HG03558 (cell line): ENCODE measurements around the gene OPN3.

ENCODE experiments used
- ATAC-seq: cut with Tn5 transposase; IDR thresholded peaks from one replicate; pipeline ENCODE4 v1.9.1; 2021; ENCODE audit warnings: moderate number of reproducible peaks; ENCODE audit not compliant: unreplicated experiment; ENCODE audit errors: extremely low read depth

OPN3 gene

DNA sequence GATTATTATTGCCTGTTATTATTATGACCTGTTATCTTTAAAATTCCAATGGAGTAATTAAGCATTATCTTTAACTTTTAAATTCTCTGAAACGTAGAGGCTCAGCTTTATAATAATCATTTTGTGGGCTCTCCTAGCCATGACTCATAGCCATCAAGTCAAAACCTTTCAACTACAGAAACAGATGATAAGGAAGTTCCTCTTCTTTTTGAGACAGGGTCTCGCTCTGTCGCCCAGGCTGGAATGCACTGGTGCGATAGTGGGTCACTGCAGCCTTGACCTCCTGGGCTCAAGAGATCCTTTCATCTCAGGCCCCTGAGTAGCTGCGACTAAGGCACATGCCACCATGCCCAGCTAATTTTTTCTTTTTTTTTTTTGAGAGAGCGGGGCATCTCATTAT lies 43.5 kb downstream of the OPN3 start:
- no peak for ATAC-seq

DNA sequence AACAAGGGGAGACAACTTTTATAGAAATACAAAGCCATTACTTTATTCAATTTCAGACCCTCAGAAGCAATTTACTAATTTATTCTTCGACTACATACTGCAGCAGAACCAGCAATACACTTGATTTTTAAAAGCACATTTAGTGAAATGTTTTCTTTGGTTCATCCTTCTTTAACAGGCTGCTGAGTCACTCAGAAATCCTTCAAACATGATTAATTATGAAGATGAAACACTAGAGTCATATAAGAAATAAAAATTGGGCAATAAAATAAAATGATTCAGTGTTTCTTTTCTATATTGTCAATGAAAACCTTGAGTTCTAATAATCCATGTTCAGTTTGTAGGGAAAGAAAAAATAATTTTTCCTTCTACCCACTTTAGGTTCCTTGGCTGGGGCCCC lies 47.0 kb downstream of the OPN3 start:
- no peak for ATAC-seq

DNA sequence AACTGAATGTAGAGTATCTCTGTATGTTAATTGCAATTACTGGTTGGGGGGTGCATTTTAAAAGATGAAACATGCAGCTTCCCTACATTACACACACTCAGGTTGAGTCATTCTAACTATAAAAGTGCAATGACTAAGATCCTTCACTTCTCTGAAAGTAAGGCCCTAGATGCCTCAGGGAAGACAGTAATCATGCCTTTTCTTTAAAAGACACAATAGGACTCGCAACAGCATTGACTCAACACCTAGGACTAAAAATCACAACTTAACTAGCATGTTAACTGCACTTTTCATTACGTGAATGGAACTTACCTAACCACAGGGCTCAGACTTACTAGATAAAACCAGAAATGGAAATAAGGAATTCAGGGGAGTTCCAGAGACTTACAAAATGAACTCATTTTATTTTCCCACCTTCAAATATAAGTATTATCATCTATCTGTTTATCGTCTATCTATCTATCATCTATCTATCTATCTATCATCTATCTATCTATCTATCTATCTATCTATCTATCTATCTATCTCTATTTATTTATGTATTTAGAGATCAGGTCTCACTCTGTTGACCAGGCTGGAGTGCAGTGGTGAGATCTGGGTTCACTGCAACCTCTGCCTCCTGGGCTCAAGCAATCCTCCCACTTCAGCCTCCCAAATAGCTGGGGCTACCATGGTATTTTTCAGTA lies 47.8 kb downstream of the OPN3 start:
- ATAC-seq: peak; percentile 69

- no peak for ATAC-seq
Measured at GRCh38 chr1:241591736-241592135, 48.4 kb downstream of the OPN3 start.

GRCh38 chr1:241591317-241591716 lies 48.9 kb downstream of the OPN3 start:
- ATAC-seq: no peak

DNA sequence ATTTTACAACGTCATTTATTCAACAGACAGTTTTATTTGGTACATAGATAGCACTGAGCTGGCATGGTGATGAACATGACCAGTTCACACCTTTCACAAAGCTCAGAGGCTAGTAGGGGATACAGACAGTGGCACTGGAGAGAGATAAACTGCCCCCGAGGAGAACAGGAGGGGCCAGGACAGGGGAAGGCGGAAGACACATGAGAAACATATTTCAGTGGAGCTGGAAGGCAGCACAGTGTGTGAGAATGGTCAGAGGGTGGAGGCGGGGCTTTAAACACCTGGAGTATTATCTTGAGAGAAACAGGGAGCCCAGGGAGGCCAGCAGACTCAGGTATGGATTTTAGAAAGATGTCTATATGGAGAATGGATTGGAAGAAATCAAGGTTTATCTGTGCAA lies 49.5 kb downstream of the OPN3 start:
- no peak for ATAC-seq

GRCh38 chr1:241589521-241589920 lies 50.6 kb downstream of the OPN3 start:
- ATAC-seq: no peak

DNA sequence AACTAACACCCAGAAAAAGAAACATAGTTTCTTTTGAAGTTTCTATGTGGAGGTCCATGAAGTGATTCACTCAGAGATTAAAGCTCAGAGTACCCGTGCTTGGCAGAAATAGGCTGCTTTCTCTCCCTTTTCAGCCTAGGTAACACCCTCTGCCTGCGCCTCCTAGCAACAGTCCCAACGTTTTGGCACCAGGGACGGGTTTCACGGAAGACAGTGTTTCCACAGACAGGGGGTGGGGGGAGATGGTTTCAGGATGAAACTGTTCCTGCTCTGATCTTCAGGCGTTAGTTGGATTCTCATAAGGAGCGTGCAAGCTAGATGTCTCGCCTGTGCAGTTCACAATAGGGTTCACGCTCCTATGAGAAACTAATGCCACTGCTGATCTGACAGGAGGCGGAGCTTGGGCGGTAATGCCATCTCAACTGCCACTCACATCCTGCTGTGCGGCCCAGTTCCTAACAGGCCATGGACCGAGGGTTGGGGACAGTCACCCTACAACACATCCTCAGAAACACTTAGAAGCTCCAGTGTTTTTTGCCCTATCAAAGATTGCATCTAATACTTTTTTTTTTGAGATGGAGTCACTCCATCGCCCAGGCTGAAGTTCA lies 53.2 kb downstream of the OPN3 start:
- no peak for ATAC-seq

DNA sequence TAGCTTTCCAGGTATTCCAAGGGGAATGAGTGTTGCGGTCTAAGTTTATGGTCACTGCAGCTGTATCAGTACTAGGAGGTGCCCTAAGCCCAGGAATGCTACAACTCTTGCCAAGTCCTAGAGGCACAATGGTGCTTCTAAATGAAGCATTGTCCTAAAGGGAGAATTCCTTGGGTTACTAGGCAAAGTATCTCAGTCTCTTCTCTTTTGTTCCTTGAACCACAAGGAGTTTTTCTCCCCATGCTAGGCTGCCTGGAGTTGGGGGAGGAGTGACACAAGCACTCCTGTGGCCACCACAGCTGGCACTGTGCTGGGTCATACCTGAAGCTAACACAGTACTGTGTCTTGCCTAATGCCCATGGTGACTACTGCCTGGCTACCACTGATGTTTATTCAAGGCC lies 57.2 kb downstream of the OPN3 start:
- no peak for ATAC-seq

DNA sequence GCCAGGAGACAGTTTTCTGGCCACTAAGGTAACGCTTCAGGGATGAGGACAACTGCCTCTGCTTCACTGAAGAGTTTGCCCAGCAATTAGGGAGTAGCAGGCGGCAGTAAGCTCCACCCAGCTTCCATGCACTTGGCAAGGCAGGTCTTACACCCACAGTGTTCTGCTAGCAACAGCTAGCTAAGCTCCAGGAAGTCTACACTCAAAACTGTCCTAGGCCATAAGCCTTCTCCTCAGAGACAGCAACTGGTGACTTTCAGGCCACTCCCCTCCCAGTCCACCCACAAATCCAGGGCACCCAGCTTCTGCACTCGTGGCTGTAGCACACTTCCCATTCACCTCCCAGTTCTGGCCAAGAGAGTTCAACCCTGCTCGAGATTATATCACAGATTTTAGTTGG lies 60.7 kb downstream of the OPN3 start:
- ATAC-seq: no peak

DNA sequence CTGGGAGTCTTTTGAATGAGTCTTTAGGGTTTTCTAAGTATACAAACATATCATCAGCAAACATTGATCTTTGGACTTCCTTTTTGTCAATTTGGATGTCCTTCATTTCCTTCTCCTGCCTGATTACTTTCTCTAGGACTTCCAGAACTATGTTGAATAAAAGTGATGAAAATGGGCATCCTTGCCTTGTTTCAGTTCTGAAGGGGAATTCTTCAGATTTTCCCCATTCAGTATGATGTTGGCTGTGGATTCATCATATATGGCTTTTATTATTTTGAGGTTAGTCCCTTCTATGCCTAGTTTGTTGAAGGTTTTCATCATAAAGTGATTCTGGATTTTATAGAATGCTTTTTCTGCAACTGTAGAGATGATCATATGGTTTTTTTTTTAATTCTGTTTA lies 66.0 kb downstream of the OPN3 start:
- ATAC-seq: no peak

GRCh38 chr1:241569848-241570247 lies 70.3 kb downstream of the OPN3 start:
- no peak for ATAC-seq

DNA sequence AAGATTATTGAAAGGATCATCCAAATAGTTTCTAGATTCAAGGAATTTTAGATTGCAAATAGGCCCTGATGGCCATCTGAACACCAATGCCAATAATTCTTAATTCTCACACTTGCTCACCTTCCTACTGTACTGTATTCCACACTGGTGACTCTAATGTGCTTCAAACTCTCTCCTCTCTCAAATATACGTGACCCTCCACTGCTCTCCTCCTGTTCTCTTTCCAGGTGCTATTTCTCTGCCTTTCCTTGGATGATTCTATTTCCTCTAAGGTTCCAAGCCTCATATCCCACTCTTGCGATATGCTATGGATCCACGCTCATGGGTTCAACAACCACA lies 79.4 kb downstream of the OPN3 start:
- ATAC-seq: no peak

DNA sequence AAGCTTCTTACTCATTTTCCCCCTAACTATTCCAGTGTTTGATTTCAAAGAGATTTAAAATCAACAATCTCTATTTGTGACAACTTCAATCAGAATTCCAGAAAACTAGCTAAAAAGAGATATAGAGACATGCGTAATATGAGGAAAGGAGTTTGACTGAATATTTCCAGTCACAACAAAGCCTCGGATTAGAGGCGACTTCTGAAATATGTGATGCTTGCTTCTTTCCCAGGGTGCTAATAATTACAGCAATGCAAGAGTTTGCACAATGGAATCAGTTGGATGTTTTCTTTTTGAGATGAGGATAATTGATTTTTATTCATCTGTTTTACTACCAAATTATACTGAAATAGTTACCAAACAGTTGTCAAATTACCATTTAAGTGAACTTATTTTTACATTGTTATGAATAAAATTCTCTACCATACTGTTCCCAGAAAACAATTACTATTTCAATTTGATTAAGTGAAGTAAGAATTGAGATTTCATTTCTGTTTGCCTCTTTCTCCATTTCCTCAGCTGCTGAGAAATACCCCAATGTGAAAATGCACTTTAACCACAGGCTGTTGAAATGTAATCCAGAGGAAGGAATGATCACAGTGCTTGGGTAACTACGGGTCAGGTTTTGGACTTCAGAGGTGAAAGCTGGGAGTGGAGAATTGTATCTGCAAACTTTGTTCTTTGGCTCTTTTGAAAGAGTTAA lies 79.9 kb downstream of the OPN3 start:
- no peak for ATAC-seq

GRCh38 chr1:241557551-241558193 lies 82.5 kb downstream of the OPN3 start:
- ATAC-seq: no peak

DNA sequence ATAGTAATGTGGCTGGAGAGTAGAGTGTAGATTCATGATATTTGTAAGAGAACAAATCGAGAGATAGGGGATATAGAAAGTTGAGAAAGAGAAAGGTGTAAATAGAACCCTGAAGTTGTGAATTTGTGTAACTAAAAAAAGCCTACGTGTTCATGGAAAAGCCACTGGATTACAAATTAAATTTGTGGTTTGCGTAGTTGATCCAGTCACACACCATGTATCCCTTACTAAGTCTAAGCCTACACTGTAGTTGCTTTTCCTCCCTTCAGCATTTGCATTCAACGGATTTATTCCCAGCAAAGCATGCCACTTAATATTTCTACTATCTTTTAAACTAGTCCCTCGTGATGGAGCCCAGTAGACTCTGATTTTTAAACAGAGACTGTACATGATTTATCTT lies 83.1 kb downstream of the OPN3 start:
- no peak for ATAC-seq

- ATAC-seq: no peak
Measured at GRCh38 chr1:241555526-241555925, 84.6 kb downstream of the OPN3 start.

DNA sequence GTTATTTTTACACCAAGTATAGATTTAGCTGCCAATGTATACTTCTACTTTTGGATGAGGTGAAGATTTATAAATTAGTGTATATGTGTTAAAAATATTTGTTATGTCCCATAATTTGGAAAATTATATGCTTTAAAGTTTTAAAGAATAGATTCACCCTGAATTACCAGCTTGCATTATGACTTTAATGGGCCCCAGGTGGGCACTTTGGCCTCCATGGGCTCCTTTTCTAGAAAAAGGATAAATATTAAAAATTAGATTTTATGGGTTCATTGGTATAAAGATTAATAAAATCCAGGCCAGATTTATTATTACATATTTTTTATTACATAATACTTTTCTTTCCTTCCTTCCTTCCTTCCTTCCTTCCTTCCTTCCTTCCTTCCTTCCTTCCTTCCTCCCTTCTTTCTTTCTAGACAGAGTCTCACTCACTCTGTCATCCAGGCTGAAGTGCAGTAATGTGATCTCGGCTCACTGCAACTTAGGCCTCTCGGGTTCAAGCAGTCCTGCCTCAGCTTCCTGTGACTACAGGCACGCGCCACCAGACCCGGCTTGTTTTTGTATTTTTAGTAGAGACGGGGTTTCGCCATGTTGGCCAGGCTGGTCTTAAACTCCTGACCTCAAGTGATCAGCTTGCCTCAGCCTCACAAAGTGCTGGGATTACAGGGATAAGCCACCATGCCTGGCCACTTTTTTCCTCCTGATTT lies 86.1 kb downstream of the OPN3 start:
- ATAC-seq: no peak

DNA sequence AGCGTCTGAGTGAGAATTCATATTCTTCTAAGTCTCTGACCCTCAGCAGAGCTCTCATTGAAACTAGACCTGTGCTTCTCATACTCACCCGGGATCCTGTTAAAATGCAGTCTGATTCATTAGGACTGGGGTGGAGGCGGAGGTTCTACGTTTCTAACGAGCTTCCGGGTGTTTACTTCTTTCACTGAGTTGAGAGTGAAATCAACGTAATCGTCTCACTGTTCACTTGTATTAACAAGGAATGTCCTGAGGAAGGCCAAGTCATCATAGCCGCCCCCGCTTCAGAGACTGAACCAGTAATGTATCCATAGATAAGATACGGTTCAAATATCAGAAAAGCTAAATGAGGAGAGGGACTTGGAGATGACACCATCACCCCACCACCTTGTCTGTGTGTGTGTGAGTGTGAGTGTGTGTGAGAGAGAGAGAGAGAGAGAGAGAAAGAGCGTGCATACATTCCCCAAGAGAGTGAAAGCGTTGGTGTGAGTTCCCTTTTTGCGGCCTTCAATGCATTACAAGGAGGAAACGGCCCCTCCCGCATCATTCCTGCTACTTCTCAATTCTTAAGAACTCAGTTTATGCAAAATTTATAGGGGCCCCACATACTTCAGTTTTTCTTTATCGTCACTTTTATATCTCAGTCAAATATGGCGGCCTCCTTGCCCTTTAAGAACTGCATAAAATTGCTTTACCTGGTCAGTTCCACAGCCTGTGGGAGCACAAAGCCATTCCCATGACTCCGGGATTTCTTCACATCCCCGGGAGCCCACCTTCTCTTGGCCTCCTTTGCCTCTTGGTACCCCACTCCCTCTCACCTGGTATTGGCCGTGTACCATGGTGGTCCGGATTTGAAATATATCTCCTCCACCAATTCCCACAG lies 88.2 kb downstream of the OPN3 start:
- ATAC-seq: no peak

DNA sequence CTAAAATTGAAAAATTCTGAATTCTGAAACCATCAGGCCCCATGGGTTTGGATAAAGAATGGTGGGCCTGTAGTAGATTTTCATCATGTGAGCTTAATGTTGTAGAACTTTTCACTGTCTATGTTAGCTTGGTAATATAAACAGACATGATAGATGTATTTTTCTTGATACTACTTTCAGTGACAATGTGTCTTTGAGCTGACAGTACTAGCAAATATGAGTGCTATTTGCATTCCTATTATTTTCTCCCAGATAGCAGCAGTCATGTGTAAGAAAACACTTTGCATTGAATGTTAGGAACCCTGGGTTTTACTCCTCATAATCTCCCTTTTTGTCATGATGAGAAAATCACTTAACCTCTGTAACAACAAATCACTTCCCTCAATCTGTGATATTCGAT lies 89.9 kb downstream of the OPN3 start:
- no peak for ATAC-seq
